Stimulated activated CD4-positive, alpha-beta T cell treated with anti-CD3 and anti-CD28 coated beads, Interleukin-15, amount 100 ng/mL, for 48 hours (primary cell): ENCODE results near the gene MSRB3.
"Not testable (repeated sequence)": the region's sequence is repeated elsewhere in the genome, so short reads cannot be mapped to it uniquely, and the experiment has no call there.

Experiments used
- DNase-seq, 2 donors: peaks; one replicate each; pipeline ENCODE4 v3.0.0-alpha.2; 2020; ENCODE audit warnings: low read depth in 2 of 2

The MSRB3 gene

GRCh38 chr12:65454115-65454787, 175.8 kb downstream of the MSRB3 start:
- DNase-seq: no peak

DNA sequence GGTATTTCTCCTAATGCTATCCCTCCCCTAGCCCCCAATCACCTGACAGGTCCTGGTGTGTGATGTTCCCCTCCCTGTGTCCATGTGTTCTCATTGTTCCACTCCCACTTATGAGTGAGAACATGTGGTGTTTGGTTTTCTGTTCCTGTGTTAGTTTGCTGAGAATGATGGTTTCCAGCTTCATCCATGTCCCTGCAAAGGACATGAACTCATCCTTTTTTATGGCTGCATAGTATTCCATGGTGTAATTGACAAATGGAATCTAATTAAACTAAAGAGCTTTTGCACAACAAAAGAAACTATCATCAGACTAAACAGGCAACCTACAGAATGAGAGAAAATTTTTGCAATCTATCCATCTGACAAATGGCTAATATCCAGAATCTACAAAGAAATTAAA, 178.9 kb downstream of the MSRB3 start:
- DNase-seq: not testable (repeated sequence)

GRCh38 chr12:65458718-65459117, 180.2 kb downstream of the MSRB3 start:
- DNase-seq: no peak

DNA sequence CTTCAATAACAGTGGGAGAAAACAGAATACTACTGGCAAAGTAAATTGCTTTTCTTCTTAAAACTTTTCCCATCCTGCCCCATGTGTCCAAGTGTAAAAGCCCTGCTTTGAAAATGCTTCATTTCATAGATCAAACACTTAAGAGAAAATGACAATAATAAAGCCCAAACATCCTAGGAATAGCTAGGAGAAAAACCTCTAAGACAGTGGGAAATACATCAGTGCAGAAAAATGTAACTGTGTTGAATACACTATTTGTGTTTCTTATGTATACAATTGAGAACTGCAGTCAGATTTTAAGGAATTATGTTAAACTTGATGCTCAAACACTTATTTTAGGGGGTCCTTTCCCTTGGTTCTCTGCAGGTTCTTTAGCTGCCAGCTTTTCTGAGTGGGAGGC, 181.1 kb downstream of the MSRB3 start:
- no peak for DNase-seq

DNA sequence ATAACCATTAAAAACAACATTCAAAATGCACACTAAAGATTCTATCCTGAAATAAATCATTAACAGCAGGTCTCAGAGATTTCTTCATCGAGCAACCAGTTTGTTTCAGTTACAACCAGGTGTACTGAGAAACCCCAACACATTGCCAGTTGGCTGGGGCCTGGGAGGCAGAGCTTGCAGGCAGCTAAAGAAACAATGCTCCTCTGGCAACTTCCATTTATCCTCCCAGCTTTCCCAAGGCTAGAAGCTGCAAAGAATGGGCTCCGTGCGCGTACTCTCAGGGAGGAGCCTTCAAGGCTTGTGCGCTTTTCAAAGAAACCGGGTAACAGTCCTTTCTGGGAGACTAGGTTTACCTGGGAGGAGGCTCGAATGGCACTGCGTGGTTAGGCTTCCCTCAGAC, 181.6 kb downstream of the MSRB3 start:
- DNase-seq: no peak

DNA sequence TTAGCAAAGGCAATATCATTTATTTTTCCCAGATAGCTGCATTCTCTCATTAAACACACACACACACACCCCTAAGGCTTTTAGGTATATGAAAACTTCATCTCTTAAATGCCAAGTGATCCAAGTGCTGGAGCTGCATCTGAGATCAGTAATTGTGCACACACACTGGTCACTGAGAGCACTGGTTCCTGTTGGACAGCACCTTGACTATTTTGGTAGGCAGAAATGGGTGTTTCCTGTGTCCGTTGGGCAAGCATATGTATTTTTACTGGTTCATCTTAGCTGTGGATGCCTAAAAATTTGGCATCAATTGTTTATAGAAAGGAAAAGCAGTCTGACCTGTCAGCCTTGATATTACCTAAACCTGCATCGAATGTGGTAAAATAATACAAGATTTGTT, 182.5 kb downstream of the MSRB3 start:
- no peak for DNase-seq

DNA sequence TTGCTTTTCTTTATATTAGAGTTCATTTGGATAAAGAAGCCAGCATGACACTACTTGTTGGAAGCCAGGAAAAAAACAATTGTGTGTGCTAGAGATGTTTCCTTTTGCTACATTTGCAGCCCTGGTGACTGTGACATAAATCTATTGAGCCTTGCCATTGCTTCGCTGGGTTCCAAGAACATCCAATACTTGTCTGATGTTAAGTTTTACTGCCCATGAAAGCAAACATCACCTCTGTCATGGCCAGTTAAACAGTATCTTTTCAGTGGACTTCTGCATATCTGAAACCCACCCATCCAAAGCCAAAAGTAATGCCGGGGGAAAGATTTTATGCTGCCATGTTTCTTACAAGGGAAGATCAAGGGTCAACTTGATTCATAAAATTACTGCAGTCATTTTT, 184.0 kb downstream of the MSRB3 start:
- DNase-seq: no peak

GRCh38 chr12:65463082-65463481, 184.6 kb downstream of the MSRB3 start:
- no peak for DNase-seq

- no peak for DNase-seq
These were observed 185.1 kb downstream of the MSRB3 start for GRCh38 chr12:65463611-65464010.

DNA sequence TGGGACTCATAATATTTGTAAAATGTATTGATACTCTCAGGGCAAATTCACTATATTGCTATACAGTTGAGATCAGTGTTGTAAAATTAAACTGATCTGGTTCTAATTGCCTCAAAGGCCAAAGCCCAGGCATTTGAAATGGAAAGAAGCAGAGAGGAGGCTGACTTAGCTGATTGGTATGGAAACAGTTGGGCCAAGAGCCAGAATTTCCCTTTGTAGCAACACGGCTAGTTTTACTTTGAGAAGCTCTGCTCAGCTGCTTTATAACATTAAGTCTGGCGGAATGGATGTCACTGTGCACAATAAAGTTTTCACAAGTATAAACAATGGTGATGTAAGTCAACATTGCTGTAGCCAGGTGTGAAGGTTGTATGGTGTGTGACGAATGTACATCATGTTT, 186.4 kb downstream of the MSRB3 start:
- DNase-seq: no peak

GRCh38 chr12:65465766-65466547, 187.5 kb downstream of the MSRB3 start:
- DNase-seq: no peak

GRCh38 chr12:65466911-65467310, 188.4 kb downstream of the MSRB3 start:
- DNase-seq: no peak

- no peak for DNase-seq
These were observed 191.8 kb downstream of the MSRB3 start for GRCh38 chr12:65470256-65470655.

DNA sequence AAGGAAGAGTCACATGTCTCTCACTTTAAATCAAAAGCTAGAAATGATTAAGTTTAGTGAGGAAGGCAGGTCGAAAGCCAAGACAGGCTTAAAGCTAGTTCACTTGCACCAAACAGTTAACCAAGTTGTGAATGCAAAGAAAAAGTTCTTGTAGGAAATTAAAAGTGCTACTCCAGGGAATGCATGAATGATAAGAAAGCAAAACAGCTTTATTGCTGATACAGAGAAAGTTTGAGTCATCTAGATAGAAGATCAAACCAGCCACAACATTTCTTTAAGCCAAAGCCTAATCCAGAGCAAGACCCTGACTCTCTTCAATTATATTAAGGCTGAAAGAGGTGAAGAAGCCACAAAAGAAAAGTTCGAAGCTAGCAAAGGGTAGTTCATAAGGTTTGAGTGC, 193.6 kb downstream of the MSRB3 start:
- DNase-seq: no peak

DNA sequence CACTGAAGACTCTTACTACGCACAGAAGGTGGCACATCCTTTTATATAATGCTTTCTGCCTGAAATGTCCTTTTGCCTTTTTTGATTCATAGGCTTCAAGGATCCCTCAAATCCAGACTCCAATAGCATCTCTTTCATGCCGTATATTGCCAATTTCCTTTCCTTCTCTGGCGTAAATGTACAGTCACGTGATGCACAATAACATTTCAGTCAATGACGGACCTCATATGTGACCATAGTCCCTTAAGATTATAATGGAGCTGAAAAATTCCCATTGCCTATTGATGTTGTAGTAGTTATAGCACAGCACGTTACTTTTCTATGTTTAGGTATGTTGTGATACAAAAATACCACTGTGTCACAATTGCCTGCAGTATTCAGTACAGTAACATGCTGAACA, 196.3 kb downstream of the MSRB3 start:
- DNase-seq: no peak

GRCh38 chr12:65477721-65478120, 199.2 kb downstream of the MSRB3 start:
- no peak for DNase-seq

DNA sequence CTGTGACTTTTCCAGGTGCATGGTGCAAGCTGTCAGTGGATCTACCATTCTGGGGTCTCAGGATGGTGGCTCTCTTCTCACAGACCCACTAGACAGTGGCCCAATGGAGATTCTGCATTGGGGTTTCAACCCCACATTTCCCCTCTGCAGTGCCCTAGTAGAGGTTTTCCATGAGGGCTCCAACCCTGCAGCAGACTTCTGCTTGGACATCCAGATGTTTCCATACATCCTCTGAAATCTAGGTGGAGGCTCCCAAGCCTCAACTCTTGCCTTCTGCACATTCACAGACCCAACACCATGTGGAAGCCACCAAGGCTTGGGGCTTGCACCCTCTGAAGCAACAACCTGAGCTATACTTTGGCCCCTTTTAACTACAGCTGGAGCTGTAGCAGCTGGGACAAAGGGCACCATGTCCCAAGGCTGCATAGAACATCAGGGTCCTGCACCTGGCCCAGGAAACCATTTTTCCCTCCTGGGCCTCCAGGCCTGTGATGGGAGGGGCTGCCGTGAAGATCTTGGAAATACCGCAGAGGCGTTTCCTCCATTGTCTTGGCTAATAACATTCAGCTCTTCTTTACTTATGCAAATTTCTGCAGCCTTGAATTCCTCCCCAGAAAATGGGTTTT, 205.5 kb downstream of the MSRB3 start:
- DNase-seq: not testable (repeated sequence)

- no peak for DNase-seq
These were observed 209.7 kb downstream of the MSRB3 start for GRCh38 chr12:65488197-65488596.

DNA sequence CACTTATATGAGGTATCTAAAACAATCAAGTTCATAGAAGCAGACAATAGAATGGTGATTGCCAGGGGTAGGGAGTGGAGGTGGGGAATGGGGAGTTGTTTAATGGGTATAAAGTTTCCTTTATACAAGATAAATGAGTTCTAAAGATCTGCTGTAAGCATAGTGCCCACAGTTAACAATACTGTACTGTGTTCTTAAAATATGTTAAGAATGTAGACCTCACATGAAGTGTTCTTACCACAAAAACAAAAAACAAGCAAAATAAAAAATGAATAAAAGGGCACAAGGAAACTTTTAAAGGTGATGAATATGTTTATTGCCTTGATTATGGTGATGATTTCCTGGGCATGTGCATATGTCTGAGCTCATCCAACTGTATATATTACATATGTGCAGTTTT, 211.8 kb downstream of the MSRB3 start:
- no peak for DNase-seq

DNA sequence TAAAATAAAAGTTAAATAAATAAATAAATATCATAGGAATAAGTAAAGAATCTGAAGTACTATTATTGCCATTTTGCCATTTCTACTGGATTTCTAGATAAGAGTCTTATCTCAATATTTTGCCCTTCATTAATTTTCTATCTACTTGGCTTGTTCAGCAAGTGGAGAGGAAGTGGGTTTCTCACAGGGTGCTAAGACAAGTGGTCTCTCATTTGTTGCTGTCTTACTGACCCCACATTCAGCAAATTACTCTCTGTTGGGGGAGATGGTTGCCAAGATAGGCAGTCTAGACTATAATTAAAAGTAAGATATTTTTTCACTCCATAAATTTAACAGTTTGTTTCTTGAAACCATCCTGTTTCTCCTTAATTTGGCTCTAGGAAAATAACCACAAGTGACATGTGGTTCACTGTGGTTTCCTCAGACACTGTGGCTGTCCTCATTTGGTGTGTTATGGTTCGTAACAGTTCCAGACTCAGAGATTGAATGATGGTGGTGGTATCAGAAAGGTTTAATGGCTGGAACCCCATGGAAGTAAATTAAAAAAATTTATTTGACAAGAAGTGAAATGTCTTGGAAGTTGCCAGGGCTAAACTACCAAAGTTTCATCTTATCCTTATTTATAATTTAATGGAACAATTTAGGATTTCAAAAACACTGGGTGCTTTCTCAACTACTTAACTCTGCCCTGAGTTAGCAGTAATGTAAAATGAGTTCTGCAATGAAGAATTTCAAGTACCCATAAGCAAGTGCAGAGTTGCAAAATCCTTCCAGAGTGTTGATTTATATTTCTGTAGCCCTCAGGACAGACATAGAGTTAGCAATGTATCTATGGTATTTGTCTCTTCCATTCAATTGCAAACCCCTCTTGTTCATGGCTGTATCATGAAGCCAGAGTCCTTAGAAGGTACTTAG, 214.8 kb downstream of the MSRB3 start:
- no peak for DNase-seq

DNA sequence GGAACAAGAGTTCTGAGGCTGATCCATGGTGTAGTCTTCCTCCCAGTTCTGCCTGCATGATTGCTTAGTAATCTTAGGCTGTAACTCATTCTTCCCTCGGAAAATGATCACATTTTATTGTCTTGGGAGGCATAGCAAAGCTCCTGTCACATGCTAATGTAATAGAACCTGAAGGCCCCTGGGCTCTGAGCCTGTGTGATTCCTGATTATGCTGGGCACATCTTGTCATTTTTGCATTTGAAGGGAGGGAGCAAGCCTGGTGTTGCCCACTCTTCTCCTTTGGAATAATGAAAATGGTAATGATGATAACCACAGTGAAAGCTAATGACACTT, 215.4 kb downstream of the MSRB3 start:
- no peak for DNase-seq

GRCh38 chr12:65494537-65494936, 216.1 kb downstream of the MSRB3 start:
- no peak for DNase-seq
